Heart right ventricle (tissue), 16 donors: ENCODE data around the gene CDK5RAP2. TPM values are rescaled to one million over a fixed set of nuclear protein-coding genes. Genes with fewer than 3 reads are reported as not detected.

ENCODE experiments used
- ATAC-seq, 8 donors: fragments of 200-7000 bp; cut with Tn5 transposase; one replicate each; pipeline ENCODE4 v1.9.1; 2020; ENCODE audit warnings: mild to moderate bottlenecking in 8 of 8, moderate library complexity in 8 of 8, moderate number of reproducible peaks in 1 of 8
- DNase-seq, 2 donors: peaks; one replicate each; pipeline ENCODE4 v3.0.0-alpha.2; 2020
- H3K27ac ChIP-seq, 10 donors: fragments of 200-600 bp; sonication (generic) in 2 of 10; one replicate each; pipeline versions ENCODE4 v1.5.0 to v1.8.0; 2020 to 2022; ENCODE audit warnings: mild to moderate bottlenecking in 3 of 10
- H3K27me3 ChIP-seq, 7 donors: fragments of 200-600 bp; one replicate each; pipeline ENCODE4 v1.8.0; 2021 to 2022; ENCODE audit warnings: mild to moderate bottlenecking in 2 of 7
- H3K36me3 ChIP-seq, 9 donors: fragments of 200-600 bp; sonication (generic) in 1 of 9; one replicate each; pipeline versions ENCODE4 v1.5.0 to v1.8.0; 2020 to 2022; ENCODE audit warnings: mild to moderate bottlenecking in 2 of 9
- H3K4me1 ChIP-seq, 9 donors: fragments of 200-600 bp; sonication (generic) in 1 of 9; one replicate each; pipeline versions ENCODE4 v1.5.0 to v1.8.0; 2020 to 2022; ENCODE audit warnings: mild to moderate bottlenecking in 4 of 9
- H3K4me3 ChIP-seq, 10 donors: fragments of 200-600 bp; sonication (generic) in 2 of 10; one replicate each; pipeline versions ENCODE4 v1.5.0 to v1.8.0; 2020 to 2022; ENCODE audit warnings: mild to moderate bottlenecking in 7 of 10, moderate library complexity in 2 of 10
- H3K9me3 ChIP-seq, 11 donors: fragments of 200-600 bp in 10 of 11; sonication (generic) in 2 of 11; one replicate each; pipeline versions ENCODE4 v1.5.0 to v1.8.0; 2013 to 2022; ENCODE audit warnings: mild to moderate bottlenecking in 2 of 11, control low read depth in 1 of 11, moderate library complexity in 1 of 11
- CTCF ChIP-seq, 9 donors: fragments of 200-600 bp; sonication (generic) in 2 of 9; IDR thresholded peaks; one replicate each; pipeline versions ENCODE4 v1.5.0 to v1.8.0; 2021 to 2022; ENCODE audit warnings: antibody characterized with exemption in 9 of 9, mild to moderate bottlenecking in 5 of 9, moderate library complexity in 1 of 9
- WGBS, 2 donors: extraction: QIAGEN DNeasy Blood & Tissue Kit; methylation state at CpG; one replicate each; pipeline ENCODE4 v1.1.7; 2013; ENCODE audit warnings: inconsistent platforms in 1 of 2; 5-methylcytosine and 5-hydroxymethylcytosine counted together
- intact Hi-C, 10 donors: fragments of 100-400 bp; cut with DNase I; formaldehyde crosslinking; loops; one replicate each; pipeline versions ENCODE4 v1.11.1 to v1.14.2; 2022
- polyA plus RNA-seq, 2 donors: library from polyadenylated mRNA; stranded (reverse); fragments of 200-250 nt; gene quantifications; one replicate each; pipeline ENCODE4 v1.2.3, GENCODE V29; 2013
- total RNA-seq, 10 donors: library from RNA; stranded (reverse); fragmentation: NEBNext Ultra II Directional in 3 of 10; extraction: Animal tissue kit (Norgen Biotek cat#: 25700) in 3 of 10; gene quantifications; one replicate each; pipeline versions ENCODE4 v1.2.1 to v1.2.4, GENCODE V29; 2021 to 2023
- donor health status: Arrhythmogenic right ventricular cardiomyopathy.
- donor health status: ischemic (EF 13 %, LVEDD 7.1; RV severe dilation, severe dysfunction).
- donor health status: healthy with polysubstance abuse.
- donor health status: DM: no; HTN: yes; CAD: no.
- donor health status: DM: no; HTN: no; CAD: no.
- donor health status: ischemic (EF 25% LVEDD 6.9; RV normal size, moderate dysfunction).
- donor health status: ischemic (EF 25% LVEDD 5.7; RV mildly dilated, moderate dysfunction).
- donor health status: healthy.
- donor health status: DM: yes; HTN: yes; CAD: no.
- donor health status: Ischemic cardiomyopathy.
- donor health status: ischemic (EF 35%, LVEDD 5.7; RV mildly dilated, moderate dysfunction).
- donor health status: nonischemic (EF 11% LVEDD 7.7; RV severe dilation, severe dysfunction).
- donor health status: DM: yes; HTN: yes; CAD: no.
- donor health status: PGD.
- donor health status: ischemic (EF 29% LVEDD 5.4; RV normal size, mild dysfunction).
- donor health status: nonischemic (EF 23%, LVEDD 6.1; RV moderate dilation, normal function).

The CDK5RAP2 gene
- total and polyA plus RNA-seq, 12 donors = 21.6 to 80.1 (median 53.4) TPM

- ATAC-seq (no peak), DNase-seq (no peak)
- H3K27ac ChIP-seq = no peak overlapping the region
- H3K4me3 ChIP-seq = no peak overlapping the region
- no peaks in the 10 kb centered on the region for H3K27me3 ChIP-seq
- H3K9me3 ChIP-seq = no peaks in the 10 kb centered on the region
- H3K4me1 ChIP-seq = peaks cover 0 to 13% (median 0%) of the 10 kb centered on the region in 9 donors
- WGBS, 2 donors = 94% methylated on average over 9 of the region's 9 CpGs
- no peak for TF ChIP-seq CTCF (IDR thresholded peaks at IDR 0.05)
- intact Hi-C loops = no loop called here
- H3K36me3 ChIP-seq = peaks cover 0 to 100% (median 30%) of the 10 kb centered on the region in 9 donors
Measured at GRCh38 chr9:120539951-120540350, 40.0 kb downstream of the CDK5RAP2 start.

GRCh38 chr9:120538339-120538738 is 41.6 kb downstream of the CDK5RAP2 start:
- WGBS, 2 donors = 57% methylated on average over 3 of the region's 3 CpGs
- Histone ChIP-seq H3K36me3 (peaks cover 0 to 98% (median 22%) of the 10 kb centered on the region in 9 donors), H3K9me3 (no peaks in the 10 kb centered on the region), H3K27ac (peak overlapping the region in 1 of 10 donors; percentile 41), H3K27me3 (no peaks in the 10 kb centered on the region), H3K4me1 (peaks cover 0 to 13% (median 0%) of the 10 kb centered on the region in 9 donors), H3K4me3 (no peak overlapping the region)
- ATAC-seq (peak in 5 of 8 donors; percentile 47 to 71 (median 53)), DNase-seq (peak in 1 of 2 donors; percentile 28)
- TF ChIP-seq CTCF (IDR thresholded peaks at IDR 0.05) = no peak
- intact Hi-C loops = no loop called here

- H3K27me3 ChIP-seq = no peaks in the 10 kb centered on the region
- H3K27ac ChIP-seq = no peak overlapping the region
- no peak for TF ChIP-seq CTCF (IDR thresholded peaks at IDR 0.05)
- no peak overlapping the region for H3K4me3 ChIP-seq
- intact Hi-C loops = no loop called here
- H3K9me3 ChIP-seq = no peaks in the 10 kb centered on the region
- DNase-seq (no peak), ATAC-seq (no peak)
- WGBS, 2 donors = 83 to 86% methylated on average over 5 of the region's 5 CpGs
- peaks cover 0 to 19% (median 6%) of the 10 kb centered on the region in 9 donors for H3K4me1 ChIP-seq
- peaks cover 0 to 96% (median 16%) of the 10 kb centered on the region in 9 donors for H3K36me3 ChIP-seq
Measured at GRCh38 chr9:120536949-120537640, 42.9 kb downstream of the CDK5RAP2 start.

- TF ChIP-seq CTCF (IDR thresholded peaks at IDR 0.05) = no peak
- WGBS, 2 donors = 85% methylated on average over 6 of the region's 6 CpGs
Measured at GRCh38 chr9:120536094-120536493, 43.9 kb downstream of the CDK5RAP2 start.

More at GRCh38 chr9:120536094-120536493, 43.9 kb downstream of the CDK5RAP2 start:
- Histone ChIP-seq H3K9me3 (no peaks in the 10 kb centered on the region), H3K27me3 (no peaks in the 10 kb centered on the region), H3K27ac (no peak overlapping the region), H3K4me3 (no peak overlapping the region), H3K4me1 (peaks cover 0 to 19% (median 11%) of the 10 kb centered on the region in 9 donors), H3K36me3 (peaks cover 0 to 96% (median 14%) of the 10 kb centered on the region in 9 donors)
- DNase-seq (no peak), ATAC-seq (no peak)
- intact Hi-C loops = no loop called here
